HG03565 (cell line): ENCODE measurements around the gene CDKN3.
"Not testable (repeated sequence)": the region's sequence is repeated elsewhere in the genome, so short reads cannot be mapped to it uniquely, and the experiment has no call there.

Experiments
- ATAC-seq: cut with Tn5 transposase; IDR thresholded peaks from one replicate; pipeline ENCODE4 v1.9.1; 2021; ENCODE audit warnings: mild to moderate bottlenecking, moderate library complexity; ENCODE audit not compliant: unreplicated experiment

The CDKN3 gene

DNA sequence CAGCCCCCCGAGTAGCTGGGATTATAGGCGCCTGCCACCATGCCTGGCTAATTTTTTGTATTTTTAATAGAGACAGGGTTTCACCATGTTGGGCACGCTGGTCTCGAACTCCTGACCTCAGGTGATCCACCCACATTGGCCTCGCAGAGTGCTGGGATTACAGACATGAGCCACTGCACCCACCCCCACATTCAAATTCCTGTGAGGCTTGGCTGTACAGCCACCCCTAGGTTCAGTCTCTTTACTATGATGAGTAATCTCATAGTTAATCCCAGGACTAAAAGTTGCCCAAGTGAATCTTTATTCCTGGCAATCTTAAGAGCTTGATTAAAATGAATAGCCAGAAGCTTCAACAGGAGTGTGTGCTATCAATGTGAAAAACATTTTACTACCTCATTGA, 57.2 kb downstream of the CDKN3 start:
- not testable (repeated sequence) for ATAC-seq

- no peak for ATAC-seq
Measured at GRCh38 chr14:54455363-54455762, 58.6 kb downstream of the CDKN3 start.

DNA sequence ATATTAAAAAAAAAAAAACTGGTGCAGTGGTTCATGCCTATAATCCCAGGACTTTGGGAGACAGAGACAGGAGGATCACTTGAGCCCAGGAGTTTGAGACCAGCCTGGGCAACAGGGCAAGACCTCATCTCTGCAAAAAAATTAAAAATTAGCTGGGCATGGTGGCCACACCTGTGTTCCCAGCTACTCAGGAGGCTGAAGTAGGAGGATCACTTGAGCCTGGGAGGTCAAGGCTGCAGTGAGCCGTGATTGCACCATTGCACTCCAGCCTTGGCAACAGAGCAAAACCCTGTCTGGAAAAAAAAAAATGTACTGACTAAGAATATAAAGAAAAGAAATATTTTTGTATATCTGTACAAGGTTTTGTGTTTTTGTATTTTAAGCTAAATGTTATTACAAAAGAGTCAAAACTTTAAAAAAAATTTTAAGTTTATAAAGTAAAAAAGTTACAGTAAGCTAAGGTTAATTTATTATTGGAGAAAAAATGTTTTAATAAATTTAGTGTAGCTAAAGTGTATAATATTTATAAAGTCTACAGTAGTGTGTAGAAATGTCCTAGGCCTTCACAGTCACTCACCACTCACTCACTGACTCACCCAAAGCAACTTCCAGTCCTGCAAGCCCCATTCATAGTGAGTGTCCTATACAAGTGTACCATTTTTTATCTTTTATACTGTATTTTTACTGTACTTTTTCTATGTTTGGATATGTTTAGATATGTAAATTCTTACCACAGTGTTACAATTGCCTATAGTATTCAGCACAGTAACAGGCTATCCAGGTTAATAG, 60.2 kb downstream of the CDKN3 start:
- not testable (repeated sequence) for ATAC-seq

DNA sequence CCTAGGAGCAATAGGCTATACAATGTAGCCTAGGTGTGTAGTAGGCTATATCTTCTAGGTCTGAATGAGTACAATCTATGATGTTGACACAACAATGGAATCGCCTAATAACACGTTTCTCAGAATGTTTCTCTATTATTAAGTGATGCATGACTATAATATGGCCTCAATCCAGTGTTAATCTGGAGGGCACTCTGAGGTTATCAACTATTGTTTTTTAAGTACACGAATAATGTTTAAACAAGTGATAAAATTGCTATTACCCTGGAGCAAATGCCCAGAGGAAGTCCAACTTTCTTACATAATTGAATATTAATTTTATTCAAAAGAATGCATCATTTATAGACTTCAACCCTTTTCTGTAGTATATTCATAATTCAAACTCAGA, 60.8 kb downstream of the CDKN3 start:
- no peak for ATAC-seq

- not testable (repeated sequence) for ATAC-seq
Measured at GRCh38 chr14:54458536-54458935, 61.7 kb downstream of the CDKN3 start.

GRCh38 chr14:54459106-54459505, 62.3 kb downstream of the CDKN3 start:
- ATAC-seq = no peak

DNA sequence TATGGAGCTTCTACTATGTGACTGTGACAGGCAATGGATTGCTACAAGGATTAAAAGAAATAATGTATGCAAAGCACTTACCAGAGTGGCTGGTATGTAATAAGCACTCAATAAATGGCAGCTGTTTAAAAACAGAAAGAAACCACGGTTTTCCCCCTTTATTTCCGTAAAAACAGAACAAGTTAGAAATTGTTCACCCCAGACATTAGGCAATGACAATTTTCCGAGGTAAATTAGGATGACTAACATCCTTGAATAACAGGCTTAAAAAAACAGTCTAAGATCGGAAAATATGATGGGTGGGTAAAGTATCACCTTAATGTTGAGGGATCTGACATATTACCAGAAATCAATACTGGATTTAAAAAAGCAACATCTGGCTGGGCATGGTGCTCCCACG, 65.2 kb downstream of the CDKN3 start:
- ATAC-seq = no peak

GRCh38 chr14:54465654-54466053, 68.8 kb downstream of the CDKN3 start:
- ATAC-seq = no peak

GRCh38 chr14:54467280-54467679, 70.5 kb downstream of the CDKN3 start:
- ATAC-seq = no peak
